BLaER1 treated with 17β-estradiol and CSF1 and Interleukin-3, amounts not matched to agents 10 nM and 100 nM (cell line): ENCODE measurements around the gene CFAP20DC.
A peak's percentile ranks its signal among the peaks of the same experiment; 100 is the strongest.

Source experiments
- H3K27ac ChIP-seq, 11 experiments: shearing (Covaris generic); formaldehyde crosslinking; 2 replicates each; pipeline ENCODE4 v1.8.1; 2022
- H3K27me3 ChIP-seq, 11 experiments: shearing (Covaris generic); formaldehyde crosslinking; 2 replicates each; pipeline ENCODE4 v1.8.1; 2022
- H3K36me3 ChIP-seq, 11 experiments: shearing (Covaris generic); formaldehyde crosslinking; 2 replicates each; pipeline ENCODE4 v1.8.1; 2022
- H3K4me1 ChIP-seq, 10 experiments: shearing (Covaris generic); formaldehyde crosslinking; 2 replicates each; pipeline ENCODE4 v1.8.1; 2022
- H3K4me2 ChIP-seq, 11 experiments: shearing (Covaris generic); formaldehyde crosslinking; 2 replicates each; pipeline ENCODE4 v1.8.1; 2022
- H3K4me3 ChIP-seq, 10 experiments: shearing (Covaris generic); formaldehyde crosslinking; 2 replicates each; pipeline ENCODE4 v1.8.1; 2022
- H3K9ac ChIP-seq, 11 experiments: shearing (Covaris generic); formaldehyde crosslinking; 2 replicates each; pipeline ENCODE4 v1.8.1; 2022
- H3K9me3 ChIP-seq, 11 experiments: shearing (Covaris generic); formaldehyde crosslinking; replicated peaks in 1 of 11; 2 replicates each; pipeline ENCODE4 v1.8.1; 2022
- H4K20me1 ChIP-seq, 11 experiments: shearing (Covaris generic); formaldehyde crosslinking; 2 replicates each; pipeline ENCODE4 v1.8.1; 2022
- Cebpa-rat ChIP-seq, 11 experiments: shearing (Covaris generic); IDR thresholded peaks; 2 replicates each; pipeline ENCODE4 v1.8.1; 2022

The CFAP20DC gene

GRCh38 chr3:58965865-58966264 lies 84.0 kb downstream of the CFAP20DC start:
- H3K9ac ChIP-seq = no peak overlapping the region

GRCh38 chr3:58963928-58964503 lies 85.8 kb downstream of the CFAP20DC start:
- H3K27me3 ChIP-seq = no peaks in the 10 kb centered on the region
- H3K27ac ChIP-seq = no peak overlapping the region
- no peaks in the 10 kb centered on the region for H4K20me1 ChIP-seq
- no peak overlapping the region for H3K4me2 ChIP-seq
- H3K9ac ChIP-seq = no peak overlapping the region
- peaks cover 0 to 81% (median 24%) of the 10 kb centered on the region in 11 experiments; a peak in 13 of 22 replicates for H3K36me3 ChIP-seq
- H3K9me3 ChIP-seq = peaks cover 28 to 74% (median 63%) of the 10 kb centered on the region in 11 experiments; a peak in 21 of 22 replicates
- TF ChIP-seq Cebpa-rat (IDR thresholded peaks at IDR 0.05) = no peak
- no peaks in the 10 kb centered on the region for H3K4me1 ChIP-seq
- H3K4me3 ChIP-seq = no peak overlapping the region

More at GRCh38 chr3:58965865-58966264, 84.0 kb downstream of the CFAP20DC start:
- TF ChIP-seq Cebpa-rat (IDR thresholded peaks at IDR 0.05) = no peak
- H3K4me2 ChIP-seq = no peak overlapping the region
- no peaks in the 10 kb centered on the region for H4K20me1 ChIP-seq
- no peak overlapping the region for H3K4me3 ChIP-seq
- peaks cover 0 to 80% (median 18%) of the 10 kb centered on the region in 11 experiments; a peak in 13 of 22 replicates for H3K36me3 ChIP-seq
- no peaks in the 10 kb centered on the region for H3K27me3 ChIP-seq
- no peak overlapping the region for H3K27ac ChIP-seq
- no peaks in the 10 kb centered on the region for H3K4me1 ChIP-seq
- peaks cover 13 to 74% (median 58%) of the 10 kb centered on the region in 11 experiments; a peak in 20 of 22 replicates for H3K9me3 ChIP-seq

- Histone ChIP-seq H3K27ac (no peak overlapping the region), H3K4me3 (no peak overlapping the region), H3K27me3 (no peaks in the 10 kb centered on the region), H3K4me1 (no peaks in the 10 kb centered on the region), H4K20me1 (no peaks in the 10 kb centered on the region), H3K36me3 (peaks cover 0 to 78% (median 24%) of the 10 kb centered on the region in 11 experiments; a peak in 12 of 22 replicates), H3K9ac (no peak overlapping the region), H3K9me3 (peaks cover 25 to 72% (median 60%) of the 10 kb centered on the region in 11 experiments; a peak in 21 of 22 replicates), H3K4me2 (no peak overlapping the region)
- no peak for TF ChIP-seq Cebpa-rat (IDR thresholded peaks at IDR 0.05)
Measured at GRCh38 chr3:58962816-58963215, 87.0 kb downstream of the CFAP20DC start.

GRCh38 chr3:58962040-58962651 lies 87.7 kb downstream of the CFAP20DC start:
- Histone ChIP-seq H3K9me3 (peaks cover 29 to 75% (median 63%) of the 10 kb centered on the region in 11 experiments), H3K9ac (no peak overlapping the region), H3K4me3 (no peak overlapping the region), H3K4me2 (no peak overlapping the region), H4K20me1 (no peaks in the 10 kb centered on the region), H3K27me3 (no peaks in the 10 kb centered on the region), H3K27ac (no peak overlapping the region), H3K36me3 (peaks cover 0 to 80% (median 29%) of the 10 kb centered on the region in 11 experiments; a peak in 12 of 22 replicates), H3K4me1 (no peaks in the 10 kb centered on the region)
- TF ChIP-seq Cebpa-rat (IDR thresholded peaks at IDR 0.05) = no peak

- peak overlapping the region in 3 of 11 experiments; percentile 1 to 32 (median 11); a peak in 3 of 22 replicates for H3K27ac ChIP-seq
- peaks cover 0 to 68% (median 28%) of the 10 kb centered on the region in 11 experiments; a peak in 11 of 22 replicates for H3K36me3 ChIP-seq
- H3K4me3 ChIP-seq = peak overlapping the region in 2 of 10 experiments; percentile 32 to 38; a peak in 2 of 20 replicates
- peaks cover 42 to 83% (median 79%) of the 10 kb centered on the region in 11 experiments for H3K9me3 ChIP-seq
- no peaks in the 10 kb centered on the region for H4K20me1 ChIP-seq
- H3K4me2 ChIP-seq = peak overlapping the region in 7 of 11 experiments; percentile 7 to 48 (median 28); a peak in 12 of 22 replicates
- H3K9ac ChIP-seq = no peak overlapping the region
- no peak for TF ChIP-seq Cebpa-rat (IDR thresholded peaks at IDR 0.05)
- no peaks in the 10 kb centered on the region for H3K27me3 ChIP-seq
- peaks cover 14 to 51% (median 32%) of the 10 kb centered on the region in 10 experiments; a peak in 19 of 20 replicates for H3K4me1 ChIP-seq
Measured at GRCh38 chr3:58955308-58955707, 94.5 kb downstream of the CFAP20DC start.

- Histone ChIP-seq H3K9me3 (peaks cover 35 to 79% (median 75%) of the 10 kb centered on the region in 11 experiments), H3K9ac (peak overlapping the region in 1 of 11 experiments; percentile 41; a peak in 2 of 22 replicates), H4K20me1 (no peaks in the 10 kb centered on the region), H3K36me3 (peaks cover 0 to 52% (median 23%) of the 10 kb centered on the region in 11 experiments; a peak in 11 of 22 replicates), H3K27ac (peak overlapping the region in 5 of 11 experiments; percentile 28 to 78 (median 56); a peak in 10 of 22 replicates), H3K4me3 (peak overlapping the region in 1 of 10 experiments; percentile 32; a peak in 2 of 20 replicates), H3K27me3 (no peaks in the 10 kb centered on the region), H3K4me1 (peaks cover 14 to 51% (median 32%) of the 10 kb centered on the region in 10 experiments; a peak in 19 of 20 replicates), H3K4me2 (peak overlapping the region in 9 of 11 experiments; percentile 59 to 82 (median 67); a peak in 15 of 22 replicates)
- TF ChIP-seq Cebpa-rat (IDR thresholded peaks at IDR 0.05) = no peak
Measured at GRCh38 chr3:58953288-58953687, 96.5 kb downstream of the CFAP20DC start.

- TF ChIP-seq Cebpa-rat (IDR thresholded peaks at IDR 0.05) = no peak
- Histone ChIP-seq H4K20me1 (no peaks in the 10 kb centered on the region), H3K4me1 (peaks cover 14 to 51% (median 32%) of the 10 kb centered on the region in 10 experiments; a peak in 19 of 20 replicates), H3K9ac (peak overlapping the region in 3 of 11 experiments; percentile 33 to 62 (median 38); a peak in 4 of 22 replicates), H3K27ac (peak overlapping the region in 6 of 11 experiments; percentile 19 to 78 (median 50); a peak in 10 of 22 replicates), H3K4me2 (peak overlapping the region; percentile 12 to 82 (median 64); a peak in 21 of 22 replicates), H3K27me3 (no peaks in the 10 kb centered on the region), H3K4me3 (peak overlapping the region in 4 of 10 experiments; percentile 2 to 43 (median 13); a peak in 5 of 20 replicates), H3K36me3 (peaks cover 0 to 50% (median 25%) of the 10 kb centered on the region in 11 experiments; a peak in 13 of 22 replicates), H3K9me3 (peaks cover 34 to 80% (median 75%) of the 10 kb centered on the region in 11 experiments)
Measured at GRCh38 chr3:58952128-58952917, 97.5 kb downstream of the CFAP20DC start.

- peak overlapping the region in 2 of 10 experiments; percentile 10 to 12; a peak in 2 of 20 replicates for H3K4me3 ChIP-seq
- H3K4me1 ChIP-seq = peaks cover 12 to 14% (median 13%) of the 10 kb centered on the region in 10 experiments; a peak in 19 of 20 replicates
- peaks cover 28 to 78% (median 74%) of the 10 kb centered on the region in 11 experiments for H3K9me3 ChIP-seq
- TF ChIP-seq Cebpa-rat (IDR thresholded peaks at IDR 0.05) = no peak
- H3K4me2 ChIP-seq = no peak overlapping the region
- H3K27me3 ChIP-seq = no peaks in the 10 kb centered on the region
- H3K36me3 ChIP-seq = peaks cover 0 to 51% (median 15%) of the 10 kb centered on the region in 11 experiments; a peak in 13 of 22 replicates
- no peak overlapping the region for H3K27ac ChIP-seq
- H4K20me1 ChIP-seq = no peaks in the 10 kb centered on the region
- H3K9ac ChIP-seq = no peak overlapping the region
Measured at GRCh38 chr3:58948018-58948417, 101.8 kb downstream of the CFAP20DC start.
